T-helper 2 cell treated with Interferon-gamma antibody and Interleukin-4, amounts not matched to agents 5 μg/mL and 100 μg/mL, for 36 hours (primary cell): ENCODE data around the gene TRPV3.
A peak's percentile ranks its signal among the peaks of the same experiment; 100 is the strongest.

Experiments
- DNase-seq: peaks from one replicate; pipeline ENCODE4 v3.0.0; 2021; ENCODE audit warnings: low spot score
- H3K27ac Mint-ChIP-seq: one replicate; pipeline ENCODE4 v1.8.0; 2021; ENCODE audit warnings: mild to moderate bottlenecking, mixed read lengths
- H3K27me3 Mint-ChIP-seq: one replicate; pipeline ENCODE4 v1.8.0; 2021; ENCODE audit warnings: low read depth, mixed read lengths
- H3K36me3 Mint-ChIP-seq: one replicate; pipeline ENCODE4 v1.8.0; 2021; ENCODE audit warnings: low read depth, mixed read lengths
- H3K4me1 Mint-ChIP-seq: one replicate; pipeline ENCODE4 v1.8.0; 2021; ENCODE audit warnings: low read depth, mixed read lengths
- H3K4me3 Mint-ChIP-seq: one replicate; pipeline ENCODE4 v1.8.0; 2022; ENCODE audit warnings: mild to moderate bottlenecking, moderate library complexity, mixed read lengths
- H3K9me3 Mint-ChIP-seq: one replicate; pipeline ENCODE4 v1.8.0; 2021; ENCODE audit warnings: mixed read lengths

TRPV3 gene

DNA sequence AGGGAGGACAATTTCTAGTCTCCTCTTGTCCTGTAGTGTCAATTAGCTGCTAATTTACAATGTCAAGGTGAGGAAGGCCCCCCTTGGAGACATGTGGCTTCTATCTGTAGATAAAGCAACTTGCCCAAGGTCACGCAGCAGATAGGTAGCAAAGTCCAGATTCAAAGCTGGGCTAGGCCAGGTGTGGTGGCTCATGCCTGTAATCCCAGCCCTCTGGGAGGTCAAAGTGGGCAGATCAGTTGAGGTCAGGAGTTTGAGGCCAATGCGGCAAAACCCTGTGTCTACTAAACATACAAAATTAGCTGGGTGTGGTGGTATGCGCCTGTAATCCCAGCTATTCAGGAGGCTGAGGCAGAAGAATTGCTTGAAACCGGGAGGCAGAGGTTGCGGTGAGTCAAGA, 11.1 kb downstream of the TRPV3 start:
- H3K27me3 Mint-ChIP-seq: peaks cover 3% of the 10 kb centered on the region
- H3K36me3 Mint-ChIP-seq: no peaks in the 10 kb centered on the region
- no peak for DNase-seq
- no peak overlapping the region for H3K27ac Mint-ChIP-seq
- H3K4me1 Mint-ChIP-seq: no peaks in the 10 kb centered on the region
- H3K9me3 Mint-ChIP-seq: no peaks in the 10 kb centered on the region
- H3K4me3 Mint-ChIP-seq: no peak overlapping the region

DNA sequence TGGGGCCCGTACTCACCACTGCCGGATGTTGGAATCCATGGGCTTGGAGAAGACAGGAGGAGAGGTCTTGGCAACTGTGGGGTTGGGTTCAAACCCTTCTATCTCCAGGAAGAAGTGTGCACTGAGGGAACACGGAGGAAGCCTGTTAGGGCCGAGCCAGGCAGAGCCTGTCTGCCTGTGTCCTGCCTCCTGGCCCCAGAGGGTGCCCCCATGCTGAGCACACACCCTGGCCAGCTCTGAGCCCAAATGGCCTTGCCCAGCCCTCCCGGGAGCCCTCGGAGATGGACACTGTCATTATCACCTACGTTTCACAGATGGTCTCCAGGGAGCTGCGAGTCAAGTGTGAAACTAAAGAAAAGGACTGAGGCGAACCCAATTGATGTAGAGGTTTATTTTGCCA, 12.5 kb downstream of the TRPV3 start:
- DNase-seq: no peak
- H3K4me1 Mint-ChIP-seq: peaks cover 3% of the 10 kb centered on the region
- H3K27me3 Mint-ChIP-seq: peaks cover 6% of the 10 kb centered on the region

DNA sequence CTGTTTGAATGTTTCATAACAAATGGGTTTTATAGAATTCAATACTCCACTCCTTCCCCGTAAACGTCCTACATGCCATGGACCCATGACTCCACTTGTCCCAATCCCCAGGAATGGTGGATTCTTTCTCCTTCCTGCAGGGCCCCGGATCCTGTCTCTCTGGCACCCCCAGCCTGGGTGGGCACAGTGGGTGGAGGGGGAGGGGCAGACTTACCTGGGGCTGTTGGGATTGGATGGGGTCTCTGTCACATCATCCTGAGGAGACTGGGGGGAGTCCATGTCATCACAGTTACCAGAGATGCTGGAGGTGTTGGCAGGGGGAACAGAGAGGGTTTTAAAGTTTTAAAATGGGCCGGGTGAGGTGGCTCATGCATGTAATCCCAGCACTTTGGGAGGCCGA, 13.2 kb downstream of the TRPV3 start:
- Mint-ChIP-seq H3K27me3 (peaks cover 8% of the 10 kb centered on the region), H3K9me3 (no peaks in the 10 kb centered on the region), H3K27ac (no peak overlapping the region), H3K4me3 (no peak overlapping the region), H3K36me3 (no peaks in the 10 kb centered on the region), H3K4me1 (peaks cover 6% of the 10 kb centered on the region)
- DNase-seq: no peak

More for the DNA sequence above, 12.5 kb downstream of the TRPV3 start:
- Mint-ChIP-seq H3K4me3 (no peak overlapping the region), H3K27ac (no peak overlapping the region), H3K9me3 (no peaks in the 10 kb centered on the region), H3K36me3 (no peaks in the 10 kb centered on the region)

DNA sequence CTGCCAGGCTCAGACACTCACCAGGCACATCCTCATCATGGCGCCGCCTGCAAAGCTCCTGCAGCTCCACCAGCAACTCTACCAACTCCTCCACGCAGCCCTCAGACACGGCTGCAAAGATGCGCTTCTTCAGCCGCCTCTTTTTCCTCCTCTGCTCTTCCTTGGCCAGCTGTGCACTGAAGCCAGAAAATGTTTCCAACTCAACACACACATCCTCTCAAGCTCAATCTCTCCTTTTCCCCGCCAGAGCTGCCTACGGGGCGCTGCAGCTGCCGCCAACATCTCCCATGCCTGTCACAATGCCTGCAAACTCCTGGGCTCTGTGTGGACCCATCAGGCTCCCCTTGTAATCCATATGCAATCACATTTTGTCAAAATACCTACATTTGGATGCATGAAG, 14.2 kb downstream of the TRPV3 start:
- Mint-ChIP-seq H3K9me3 (no peaks in the 10 kb centered on the region), H3K4me1 (peaks cover 6% of the 10 kb centered on the region), H3K27ac (no peak overlapping the region), H3K4me3 (no peak overlapping the region), H3K27me3 (peaks cover 8% of the 10 kb centered on the region), H3K36me3 (no peaks in the 10 kb centered on the region)
- DNase-seq: no peak

DNA sequence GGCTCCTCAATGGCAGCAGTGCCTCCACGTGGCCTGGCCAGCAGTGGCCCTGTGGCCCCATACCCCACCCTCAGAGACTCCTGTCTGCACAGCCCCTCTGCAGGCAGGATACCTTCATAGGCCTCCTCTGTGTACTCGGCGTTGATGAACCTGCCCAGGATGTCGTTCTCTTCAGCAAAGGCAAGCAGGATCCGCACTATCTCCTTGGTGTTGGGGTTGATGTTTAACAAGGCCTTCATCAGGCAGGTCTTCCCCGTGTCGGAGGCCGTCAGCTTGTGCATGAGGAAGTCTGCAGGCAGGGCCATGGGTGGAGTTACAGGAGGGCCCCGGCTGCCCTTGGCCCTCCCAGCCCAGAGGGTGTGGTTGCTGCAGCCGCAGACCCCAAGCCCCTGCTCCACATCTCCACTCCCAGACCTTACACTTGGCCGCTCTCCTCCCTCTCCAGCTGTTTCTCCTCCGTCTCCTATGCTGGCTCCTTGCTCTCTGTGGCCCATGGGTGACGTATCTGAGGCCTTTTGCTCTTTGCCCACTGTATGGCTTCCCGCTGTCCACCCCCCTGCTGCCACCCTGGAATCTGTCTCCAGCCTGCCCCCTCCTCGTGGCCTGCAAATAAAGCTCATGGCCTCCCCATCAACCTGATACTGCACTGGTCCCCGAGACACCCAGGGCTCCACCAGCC, 15.1 kb downstream of the TRPV3 start:
- no peak for DNase-seq
- H3K9me3 Mint-ChIP-seq: no peaks in the 10 kb centered on the region

DNA sequence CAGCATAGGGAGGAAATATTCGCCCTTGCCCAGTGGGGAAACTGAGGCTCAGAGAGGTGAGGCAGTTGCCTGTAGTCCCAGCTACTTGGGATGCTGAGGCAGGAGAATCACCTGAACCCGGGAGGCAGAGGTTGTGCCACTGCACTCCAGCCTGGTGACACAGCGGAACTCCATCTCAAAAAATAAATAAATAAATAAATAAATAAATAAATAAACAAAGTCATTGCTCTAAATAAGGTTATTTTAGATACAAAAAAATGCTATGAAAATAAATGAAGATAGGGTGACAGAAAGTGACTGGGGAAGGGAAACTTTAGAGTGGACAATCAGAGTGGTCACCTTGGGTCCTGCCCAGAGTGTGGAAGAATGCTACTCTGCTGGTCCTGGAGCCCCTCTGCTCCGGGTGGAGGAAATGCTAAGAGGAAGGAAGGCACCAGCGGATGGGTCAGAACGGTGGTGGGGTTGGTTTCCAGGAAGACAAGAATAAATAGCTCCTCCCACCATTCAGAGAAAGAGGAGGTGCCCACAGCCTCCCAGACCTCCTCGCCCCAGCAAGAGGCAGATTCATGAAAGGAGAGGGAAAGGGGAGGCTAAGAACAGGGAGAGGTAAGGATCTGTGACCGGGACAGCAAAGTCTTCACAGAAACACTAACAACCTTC, 17.6 kb downstream of the TRPV3 start:
- H3K27ac Mint-ChIP-seq: no peak overlapping the region

More for the DNA sequence above, 15.1 kb downstream of the TRPV3 start:
- Mint-ChIP-seq H3K36me3 (no peaks in the 10 kb centered on the region), H3K27me3 (peaks cover 8% of the 10 kb centered on the region), H3K4me3 (no peak overlapping the region), H3K4me1 (peaks cover 6% of the 10 kb centered on the region), H3K27ac (no peak overlapping the region)

DNA sequence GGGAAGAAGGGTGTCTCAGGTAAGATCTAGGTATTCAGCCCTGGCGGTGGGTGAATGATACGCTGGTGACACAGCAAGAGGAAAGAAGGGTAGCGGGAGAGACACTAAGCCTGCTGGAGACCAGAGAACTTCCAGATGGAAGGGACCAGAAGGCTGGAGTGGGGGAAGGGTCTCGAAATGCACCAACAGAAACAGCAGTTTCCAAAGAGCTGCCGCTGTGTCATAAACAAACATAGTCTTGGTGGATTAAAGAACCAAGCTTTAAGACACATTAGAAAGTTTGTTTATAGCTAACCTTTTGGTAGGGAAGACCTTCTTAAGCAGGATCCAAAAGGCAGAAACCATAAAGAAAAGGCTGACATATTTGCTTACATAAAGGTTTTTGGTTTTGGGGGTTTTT, 20.9 kb downstream of the TRPV3 start:
- no peak overlapping the region for H3K4me3 Mint-ChIP-seq
- no peaks in the 10 kb centered on the region for H3K9me3 Mint-ChIP-seq
- DNase-seq: no peak
- no peak overlapping the region for H3K27ac Mint-ChIP-seq
- peaks cover 10% of the 10 kb centered on the region for H3K4me1 Mint-ChIP-seq
- H3K36me3 Mint-ChIP-seq: no peaks in the 10 kb centered on the region
- H3K27me3 Mint-ChIP-seq: peaks cover 10% of the 10 kb centered on the region

More for the DNA sequence above, 17.6 kb downstream of the TRPV3 start:
- no peak for DNase-seq
- Mint-ChIP-seq H3K9me3 (no peaks in the 10 kb centered on the region), H3K36me3 (no peaks in the 10 kb centered on the region), H3K4me1 (peaks cover 6% of the 10 kb centered on the region), H3K27me3 (peaks cover 13% of the 10 kb centered on the region), H3K4me3 (no peak overlapping the region)

DNA sequence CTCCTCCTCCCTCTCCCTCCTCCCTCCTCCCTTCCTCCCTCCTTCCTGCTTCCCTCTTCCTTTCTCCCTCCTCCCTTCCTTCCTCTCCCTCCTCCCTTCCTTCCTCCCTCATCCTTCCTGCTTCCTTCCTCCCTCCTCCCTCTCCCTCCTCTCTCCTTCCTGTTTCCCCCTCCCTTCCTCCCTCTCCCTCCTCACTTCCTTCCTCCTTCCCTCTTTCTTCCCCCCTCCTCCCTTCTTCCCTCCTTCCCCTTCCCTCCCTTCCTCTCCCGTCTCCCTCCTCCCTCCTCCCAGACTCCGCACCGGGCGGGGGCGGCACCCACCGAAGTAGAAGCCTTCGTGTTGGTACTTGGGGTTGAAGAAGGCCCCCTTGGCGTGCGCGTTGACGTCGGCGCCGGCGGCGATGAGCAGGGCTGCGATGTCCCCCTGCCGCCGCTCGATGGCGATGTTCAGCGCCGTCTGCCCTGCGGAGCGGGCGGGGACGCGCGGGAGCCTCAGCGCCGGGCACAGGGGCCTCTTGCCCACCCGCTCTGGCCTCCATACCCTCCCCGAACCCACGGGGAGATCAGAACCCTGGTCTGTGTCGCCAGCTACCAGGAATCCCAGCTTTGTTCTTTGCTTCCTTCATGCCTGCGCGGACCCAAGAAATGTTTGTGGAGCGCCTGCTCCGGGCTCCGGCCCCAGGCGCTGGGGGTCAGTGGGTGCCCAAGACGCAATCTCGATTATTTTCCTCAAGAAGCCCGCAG, 22.2 kb downstream of the TRPV3 start:
- peak; percentile 49 for DNase-seq
- Mint-ChIP-seq H3K4me3 (peak overlapping the region; percentile 21), H3K4me1 (peaks cover 9% of the 10 kb centered on the region), H3K27ac (no peak overlapping the region), H3K27me3 (peaks cover 10% of the 10 kb centered on the region), H3K36me3 (no peaks in the 10 kb centered on the region), H3K9me3 (no peaks in the 10 kb centered on the region)

DNA sequence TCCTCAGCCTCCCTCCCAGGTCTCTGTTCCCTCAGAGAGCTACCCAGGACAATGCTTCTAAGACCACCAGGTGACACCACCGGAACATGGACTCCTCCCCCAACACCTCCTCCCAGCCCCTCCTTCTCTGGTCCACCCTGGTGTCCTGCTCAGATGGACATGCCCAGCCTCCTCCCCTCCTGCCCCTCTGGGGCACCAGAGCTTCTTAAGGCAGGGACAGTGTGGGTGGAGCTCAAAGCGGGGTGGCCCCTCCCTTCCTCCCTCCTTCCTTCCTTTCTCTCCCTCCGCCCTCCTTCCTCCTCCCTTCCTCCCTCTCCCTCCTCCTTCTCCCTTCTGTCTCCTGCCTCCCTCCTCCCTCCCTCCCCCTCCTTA, 22.7 kb downstream of the TRPV3 start:
- Mint-ChIP-seq H3K36me3 (no peaks in the 10 kb centered on the region), H3K4me1 (peaks cover 4% of the 10 kb centered on the region), H3K9me3 (no peaks in the 10 kb centered on the region), H3K4me3 (no peak overlapping the region), H3K27ac (no peak overlapping the region), H3K27me3 (peaks cover 5% of the 10 kb centered on the region)
- DNase-seq: no peak

DNA sequence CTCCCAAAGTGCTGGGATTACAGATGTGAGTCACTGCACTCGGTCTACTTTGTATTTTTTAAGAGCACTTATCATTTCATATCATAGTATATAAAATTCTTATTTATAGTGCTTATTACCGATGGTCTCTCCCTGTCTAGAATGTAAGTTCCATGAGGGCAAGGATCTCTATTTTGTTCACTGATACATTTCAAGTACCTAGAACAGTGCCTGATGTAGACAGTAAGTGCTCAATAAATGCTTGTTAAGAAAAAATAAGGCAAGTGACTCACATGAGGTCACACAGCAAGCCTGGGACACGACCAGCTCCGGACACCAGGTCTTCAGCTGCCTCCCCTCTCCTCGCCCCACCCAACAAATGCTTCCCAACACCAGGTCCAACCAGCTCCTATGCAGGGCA, 23.9 kb downstream of the TRPV3 start:
- peak overlapping the region; percentile 2 for H3K4me3 Mint-ChIP-seq

DNA sequence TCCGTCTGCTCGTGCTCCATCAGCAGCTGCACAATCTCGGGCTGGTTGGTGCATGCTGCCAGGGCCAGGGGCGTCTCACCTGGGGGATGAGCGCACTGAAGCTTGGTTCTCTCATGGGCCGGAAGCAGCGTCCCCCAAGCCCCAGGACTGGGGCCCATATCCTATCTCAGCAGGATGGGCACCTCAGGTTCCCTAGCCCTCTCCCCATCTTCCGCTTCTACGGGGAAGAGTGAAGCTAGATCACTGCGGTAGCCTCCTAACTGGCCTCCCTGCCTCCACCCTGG, 24.8 kb downstream of the TRPV3 start:
- no peaks in the 10 kb centered on the region for H3K9me3 Mint-ChIP-seq
- no peak overlapping the region for H3K27ac Mint-ChIP-seq
- no peaks in the 10 kb centered on the region for H3K36me3 Mint-ChIP-seq
- peaks cover 4% of the 10 kb centered on the region for H3K4me1 Mint-ChIP-seq
- no peak overlapping the region for H3K4me3 Mint-ChIP-seq
- H3K27me3 Mint-ChIP-seq: peaks cover 5% of the 10 kb centered on the region
- no peak for DNase-seq

More for the DNA sequence above, 23.9 kb downstream of the TRPV3 start:
- Mint-ChIP-seq H3K27ac (no peak overlapping the region), H3K9me3 (no peaks in the 10 kb centered on the region), H3K36me3 (no peaks in the 10 kb centered on the region), H3K4me1 (peaks cover 4% of the 10 kb centered on the region), H3K27me3 (peaks cover 5% of the 10 kb centered on the region)
- DNase-seq: no peak

DNA sequence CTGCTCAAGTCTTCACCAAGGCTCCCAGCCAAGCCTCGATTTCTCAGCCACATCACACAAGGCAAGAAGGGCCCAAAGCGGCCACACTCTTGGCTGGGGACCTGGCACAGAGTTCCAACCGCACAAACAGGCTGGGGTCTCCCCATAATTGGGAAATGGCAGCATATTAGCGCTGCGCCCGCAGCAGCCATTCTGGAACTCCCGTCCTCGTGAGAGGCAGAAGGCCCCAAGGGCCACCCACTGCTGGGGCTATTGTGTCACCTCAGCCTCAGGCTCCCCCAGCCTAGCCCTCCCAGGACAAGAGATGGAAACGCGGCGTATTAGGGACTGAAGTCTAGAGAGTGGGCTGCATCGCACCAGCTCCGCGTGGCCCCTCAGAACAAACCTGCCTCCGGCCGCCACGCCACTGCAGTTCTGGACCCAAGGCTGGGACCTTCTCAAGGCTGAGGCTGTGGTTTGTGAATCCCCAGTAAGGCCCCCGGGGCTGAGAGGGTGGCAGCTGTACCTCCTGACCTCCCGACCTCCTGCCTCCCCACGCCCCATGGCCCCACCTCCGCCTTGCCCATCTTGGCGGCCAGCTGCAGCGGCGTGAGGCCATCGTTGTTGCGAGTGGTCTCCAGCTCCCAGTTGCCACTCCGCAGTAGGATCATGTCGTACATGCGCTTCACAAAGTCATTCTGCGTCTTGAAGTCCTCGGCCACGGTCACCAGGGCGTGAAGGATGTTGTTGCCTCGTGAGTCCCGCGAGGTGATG, 25.3 kb downstream of the TRPV3 start:
- Mint-ChIP-seq H3K27me3 (peaks cover 5% of the 10 kb centered on the region), H3K36me3 (no peaks in the 10 kb centered on the region), H3K9me3 (no peaks in the 10 kb centered on the region), H3K4me3 (no peak overlapping the region), H3K27ac (no peak overlapping the region), H3K4me1 (peaks cover 4% of the 10 kb centered on the region)
- no peak for DNase-seq

DNA sequence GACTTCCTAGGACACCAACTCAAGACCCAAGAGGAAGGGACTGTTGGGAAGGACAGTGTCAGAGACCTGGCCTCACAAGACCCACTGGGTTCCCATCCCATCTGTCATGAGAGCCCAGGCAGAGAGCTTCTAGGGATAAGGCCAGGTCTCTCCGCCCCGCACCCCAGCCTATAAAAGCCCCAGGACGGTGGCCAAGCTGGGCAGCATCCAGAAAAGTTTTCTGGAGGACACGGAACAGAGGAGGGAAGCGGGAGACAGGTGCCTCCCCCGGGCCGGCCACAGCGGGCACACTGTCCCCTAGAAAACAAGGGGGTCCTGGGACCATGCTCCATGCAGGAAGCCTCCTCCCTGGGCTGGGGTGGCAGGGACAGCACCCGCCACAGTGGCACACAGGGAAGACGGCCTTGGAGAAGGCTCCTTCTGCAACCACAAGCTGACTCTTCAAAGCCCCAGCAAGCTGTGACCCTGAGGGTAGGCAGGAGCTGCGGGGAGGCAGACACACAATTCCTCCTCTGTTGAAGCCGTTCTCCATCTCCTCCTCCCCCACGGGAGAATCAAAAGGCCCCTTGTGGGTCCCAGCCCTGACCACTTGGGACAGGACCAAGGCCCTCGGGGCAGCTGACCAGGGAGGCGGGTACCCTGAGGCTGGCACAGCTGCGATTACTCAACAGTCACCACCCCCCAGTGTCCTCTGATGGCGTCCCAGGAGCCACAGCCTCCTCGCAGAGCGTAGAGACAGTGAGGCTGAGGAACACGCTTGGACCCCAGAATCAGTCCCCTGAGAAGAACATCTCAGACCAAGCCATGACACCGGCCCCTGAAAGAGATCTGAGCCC, 26.1 kb downstream of the TRPV3 start:
- Mint-ChIP-seq H3K4me1 (peaks cover 4% of the 10 kb centered on the region), H3K27me3 (peaks cover 2% of the 10 kb centered on the region), H3K9me3 (no peaks in the 10 kb centered on the region), H3K27ac (no peak overlapping the region), H3K4me3 (no peak overlapping the region), H3K36me3 (no peaks in the 10 kb centered on the region)
- DNase-seq: no peak
